GM12878 (cell line): ENCODE results near the gene CCDC32. TPM values are rescaled to one million over a fixed set of nuclear protein-coding genes. Genes with fewer than 3 reads are reported as not detected.

Source experiments
- ATAC-seq: fragments of 200-7000 bp; cut with Tn5 transposase; 3 replicates; pipeline ENCODE4 v1.9.1; 2020; ENCODE audit warnings: mild to moderate bottlenecking, moderate library complexity
- BruUV-seq: library from RNA; stranded (reverse); fragments of 400-500 nt; replicated peaks from 2 replicates; lab custom pipeline; 2021; lab: Mats Ljungman, UMichigan
- CTCF ChIA-PET: fragments of 300-600 bp; sonication (Branson Sonifier 250); formaldehyde crosslinking; extraction: SDS; loops from one replicate; lab custom pipeline; 2021; ENCODE audit warnings: inconsistent platforms; lab: Yijun Ruan, JAX
- POLR2A ChIA-PET: fragments of 350-600 bp; formaldehyde crosslinking; extraction: SDS; loops from one replicate; lab custom pipeline; 2021; ENCODE audit warnings: inconsistent platforms; lab: Charles Lee
- RAD21 ChIA-PET: fragments of 300-600 bp; sonication (Branson Sonifier 250); formaldehyde crosslinking; loops from one replicate; lab custom pipeline; 2023; ENCODE audit warnings: antibody characterized with exemption; ENCODE audit not compliant: unreplicated experiment; lab: Charles Lee
- SMC1A ChIA-PET: fragments of 300-600 bp; sonication (Branson Sonifier 250); formaldehyde crosslinking; loops from one replicate; lab custom pipeline; 2023; ENCODE audit not compliant: unreplicated experiment, uncharacterized antibody; lab: Charles Lee
- DNase-seq: peaks from one replicate; pipeline ENCODE4 v3.0.0-alpha.2; 2011; ENCODE audit warnings: low read depth, low spot score
- FAIRE-seq: peaks from 3 replicates; lab custom pipeline; 2011; peaks lifted over from hg19 to GRCh38; lab: Jason Lieb, UNC
- H2AFZ ChIP-seq: 2 replicates; pipeline ENCODE4 v1.6.0; 2011; ENCODE audit warnings: low read depth, low read length, control low read depth; ENCODE audit not compliant: control insufficient read depth
- H3K27ac ChIP-seq: 2 replicates; pipeline ENCODE4 v1.5.1; 2011; ENCODE audit warnings: control low read depth; ENCODE audit not compliant: control insufficient read depth, insufficient read depth
- H3K27me3 ChIP-seq, 2 experiments: replicated peaks in 1 of 2; 2 replicates each; pipeline versions ENCODE4 v1.6.0 to v1.6.1; 2011; ENCODE audit warnings: low read length in 1 of 2; ENCODE audit not compliant: control insufficient read depth in 2 of 2, insufficient read depth in 2 of 2
- H3K36me3 ChIP-seq, 2 experiments: 2 replicates each; pipeline ENCODE4 v1.5.1; 2011; ENCODE audit warnings: low read length in 1 of 2; ENCODE audit not compliant: control insufficient read depth in 2 of 2, insufficient read depth in 2 of 2
- H3K4me1 ChIP-seq: 2 replicates; pipeline ENCODE4 v1.6.1; 2011; ENCODE audit warnings: mild to moderate bottlenecking, low read length, moderate library complexity, mixed read lengths; ENCODE audit not compliant: control insufficient read depth, insufficient read depth
- H3K4me2 ChIP-seq: 2 replicates; pipeline ENCODE4 v1.6.0; 2011; ENCODE audit warnings: control low read depth; ENCODE audit not compliant: control insufficient read depth, insufficient read depth
- H3K4me3 ChIP-seq: fragments of 200-600 bp; sonication (generic); 2 replicates; pipeline ENCODE4 v1.5.1; 2016
- H3K79me2 ChIP-seq: 2 replicates; pipeline ENCODE4 v1.6.0; 2011; ENCODE audit warnings: low read length; ENCODE audit not compliant: control insufficient read depth, insufficient read depth
- H3K9ac ChIP-seq: 2 replicates; pipeline ENCODE4 v1.8.0; 2011; ENCODE audit warnings: low read length, control low read depth, mixed read lengths; ENCODE audit not compliant: control insufficient read depth, insufficient read depth
- H3K9me3 ChIP-seq: replicated peaks from 3 replicates; pipeline ENCODE4 v1.5.1; 2011; ENCODE audit warnings: mild to moderate bottlenecking, low read length; ENCODE audit not compliant: control insufficient read depth, insufficient read depth
- H4K20me1 ChIP-seq: 2 replicates; pipeline ENCODE4 v1.6.0; 2011; ENCODE audit not compliant: control insufficient read depth, insufficient read depth
- CTCF ChIP-seq, 3 experiments: IDR thresholded peaks in 2 of 3; conservative IDR thresholded peaks in 1 of 3; 2 replicates each; pipeline ENCODE4 v1.5.1; 2011; ENCODE audit warnings: low read depth in 3 of 3, low read length in 3 of 3, mild to moderate bottlenecking in 3 of 3, control low read depth in 2 of 3, moderate library complexity in 2 of 3, inconsistent platforms in 1 of 3, mixed read lengths in 1 of 3; ENCODE audit not compliant: control insufficient read depth in 2 of 3, insufficient read depth in 1 of 3; ENCODE audit errors: extremely low read depth in 1 of 3
- POLR2A ChIP-seq: IDR thresholded peaks from 2 replicates; pipeline ENCODE4 v1.6.1; 2011; ENCODE audit warnings: low read depth, mild to moderate bottlenecking, low read length
- SIN3A ChIP-seq: IDR thresholded peaks from 2 replicates; pipeline ENCODE4 v1.6.1; 2012; ENCODE audit warnings: low read depth, low read length, improper control_type of control experiment
- SMC3 ChIP-seq: IDR thresholded peaks from 2 replicates; pipeline ENCODE4 v1.6.1; 2011; ENCODE audit warnings: low read length, improper control_type of control experiment, borderline replicate concordance
- ZNF24 ChIP-seq: fragments of 450-650 bp; IDR thresholded peaks from 2 replicates; pipeline ENCODE4 v1.6.1; 2017; ENCODE audit warnings: antibody characterized with exemption, mild to moderate bottlenecking
- ZNF622 ChIP-seq: fragments of 450-650 bp; IDR thresholded peaks from 2 replicates; pipeline ENCODE4 v1.6.1; 2017; ENCODE audit warnings: mild to moderate bottlenecking, inconsistent platforms
- WGBS: methylation state at CpG from one replicate; pipeline ENCODE4 v1.1.6; 2016; ENCODE audit warnings: low lambda C conversion rate; ENCODE audit not compliant: insufficient replicate concordance, insufficient coverage; ENCODE audit errors: missing lambda C conversion rate; 5-methylcytosine and 5-hydroxymethylcytosine counted together
- in situ Hi-C: fragments of 300-500 bp; cut with MboI; formaldehyde crosslinking; loops from 9 replicates; pipeline ENCODE4 v1.14.3; 2018; ENCODE audit warnings: mixed read lengths
- intact Hi-C: fragments of 100-400 bp; cut with micrococcal nuclease; formaldehyde crosslinking; loops from one replicate; pipeline ENCODE4 v1.14.2; 2022; ENCODE audit not compliant: unreplicated experiment
- polyA plus RNA-seq, 11 experiments: library from polyadenylated mRNA; depleted of rRNA in 4 of 11; unstranded in 6 of 11; stranded (reverse) in 5 of 11; fragments of >200 nt; fragmentation: Nextera tagmentation in 4 of 11; fragmentation: Illumina TruSeq in 1 of 11; extraction: Ambion mirVana in 4 of 11; extraction: Trizol in 1 of 11; gene quantifications; 1 replicate in 1 of 11; 2 replicates in 10 of 11; pipeline versions ENCODE4 v1.2.1 to v1.2.3, GENCODE V29; 2011 to 2016; ENCODE audit warnings: inconsistent platforms in 2 of 11, missing spikeins in 2 of 11, low read depth in 1 of 11
- total RNA-seq, 4 experiments: library from RNA; depleted of rRNA in 3 of 4; stranded (reverse); fragments of >200 nt in 3 of 4; fragmentation: Illumina TruSeq in 1 of 4; extraction: Trizol in 1 of 4; gene quantifications; 2 replicates each; pipeline versions ENCODE4 v1.2.1 to v1.2.3, GENCODE V29; 2013 to 2021

Gene CCDC32
- total and polyA plus RNA-seq, 10 of the 15 experiments (the other 5 are each of a cell fraction or from before 2014, with no cell fraction given) = 30.2 to 74.3 (median 46.5) TPM

DNA sequence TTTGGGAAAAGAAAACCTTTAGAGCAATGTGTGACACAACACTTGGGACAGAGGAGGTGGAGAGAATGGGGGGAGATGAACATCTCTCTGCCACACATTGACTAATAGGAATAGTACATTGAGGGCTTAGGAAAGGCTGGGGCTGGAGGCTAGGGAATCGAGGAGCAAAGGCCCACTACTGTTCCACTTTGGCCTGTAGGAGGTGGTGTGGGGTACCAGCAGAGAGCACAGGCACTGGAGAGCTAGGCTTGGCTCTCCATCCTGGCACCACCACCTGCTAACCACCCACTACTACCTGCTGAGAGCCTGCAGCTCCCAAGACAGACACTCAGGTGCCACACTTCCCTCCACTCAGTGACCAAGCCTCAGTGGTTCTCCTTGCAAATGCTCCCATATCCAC lies 19.4 kb downstream of the CCDC32 start:
- FAIRE-seq = no peak
- H2AFZ ChIP-seq = no peak overlapping the region
- BruUV-seq = no TSS peak
- peaks cover 2% of the 10 kb centered on the region; the same call in 1 of the 2 replicates for H3K79me2 ChIP-seq
- no peak overlapping the region for H3K9ac ChIP-seq
- no peaks in the 10 kb centered on the region for H4K20me1 ChIP-seq
- no peak for DNase-seq
- no peak for ATAC-seq
- RAD21 ChIA-PET = interaction anchor here (0.7 to 2.0 kb wide), 2 partner anchors 117 to 149 kb away, joined by 3 to 6 read pairs; partner anchors contain the start of gene RAD51
- SMC1A ChIA-PET = interaction anchor here (0.6 to 3.1 kb wide), 6 partner anchors 7 to 39 kb away, joined by 3 to 22 read pairs (median 3); partner anchors contain the start of genes CCDC32 and RPUSD2
- H3K4me3 ChIP-seq = no peak overlapping the region
- no peaks in the 10 kb centered on the region; the same call in 2 of the 3 replicates for H3K9me3 ChIP-seq
- H3K4me2 ChIP-seq = no peak overlapping the region
- intact Hi-C loops = no loop called here
- H3K4me1 ChIP-seq = peaks cover 73% of the 10 kb centered on the region
- TF ChIP-seq SIN3A (no peak), POLR2A (0 out of 2 replicates have a peak, but pooled peaks have one; percentile 19), CTCF (IDR thresholded peaks at IDR 0.05 in 2 of 3, conservative IDR thresholded peaks at IDR 0.05 in 1 of 3; ENCODE audit: control insufficient read depth in 2 of 3, extremely low read depth in 1 of 3, insufficient read depth in 1 of 3, low read depth in 3 of 3, low read length in 3 of 3) (peak in 2 of 3 experiments; percentile 22 to 29; a peak in 2 of 6 replicates), ZNF622 (no peak), ZNF24 (no peak), SMC3 (no peak)
- H3K27me3 ChIP-seq = no peaks in the 10 kb centered on the region
- CTCF ChIA-PET = interaction anchor here (1.0 to 4.0 kb wide), 5 partner anchors 8 to 86 kb away, joined by 3 to 18 read pairs (median 6); partner anchors contain the start of gene CCDC32
- WGBS = 47% methylated on average over 1 of the region's 1 CpG
- peaks cover 0 to 5% of the 10 kb centered on the region in 2 experiments; a peak in 1 of 4 replicates for H3K36me3 ChIP-seq
- in situ Hi-C loops = no loop called here
- no peak overlapping the region; the same call in 1 of the 2 replicates for H3K27ac ChIP-seq
- POLR2A ChIA-PET = interaction anchor here (1.0 kb wide), 1 partner anchor 24 kb away, joined by 4 read pairs; the partner anchor contains the start of gene RPUSD2
